GM18526 (cell line): ENCODE data around the gene AGTR1.

ENCODE experiments used
- POLR2A ChIP-seq: IDR thresholded peaks from 3 replicates; pipeline ENCODE4 v1.6.1; 2011; ENCODE audit not compliant: insufficient read length; ENCODE audit errors: extremely low read depth

The AGTR1 gene

GRCh38 chr3:148709560-148710253 is 12.0 kb downstream of the AGTR1 start:
- no peak for TF ChIP-seq POLR2A

DNA sequence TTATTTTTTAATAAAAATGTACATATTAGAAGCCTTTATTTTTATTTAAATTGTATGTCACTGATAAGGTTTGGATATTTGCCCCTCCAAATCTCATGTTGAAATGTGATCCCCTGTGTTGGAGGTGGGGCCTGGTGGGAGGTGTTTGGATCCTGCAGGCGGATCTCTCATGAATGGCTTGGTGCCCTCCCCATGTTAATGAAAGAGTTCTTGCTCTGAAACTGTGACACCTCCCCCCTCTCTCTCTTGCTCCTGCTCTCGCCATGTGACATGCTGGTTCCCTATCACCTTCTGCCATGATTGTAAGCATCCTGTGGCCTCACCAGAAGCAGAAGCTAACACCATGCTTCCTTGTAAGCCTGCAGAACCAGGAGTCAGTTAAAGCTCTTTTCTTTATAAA is 13.0 kb downstream of the AGTR1 start:
- TF ChIP-seq POLR2A, result no peak

DNA sequence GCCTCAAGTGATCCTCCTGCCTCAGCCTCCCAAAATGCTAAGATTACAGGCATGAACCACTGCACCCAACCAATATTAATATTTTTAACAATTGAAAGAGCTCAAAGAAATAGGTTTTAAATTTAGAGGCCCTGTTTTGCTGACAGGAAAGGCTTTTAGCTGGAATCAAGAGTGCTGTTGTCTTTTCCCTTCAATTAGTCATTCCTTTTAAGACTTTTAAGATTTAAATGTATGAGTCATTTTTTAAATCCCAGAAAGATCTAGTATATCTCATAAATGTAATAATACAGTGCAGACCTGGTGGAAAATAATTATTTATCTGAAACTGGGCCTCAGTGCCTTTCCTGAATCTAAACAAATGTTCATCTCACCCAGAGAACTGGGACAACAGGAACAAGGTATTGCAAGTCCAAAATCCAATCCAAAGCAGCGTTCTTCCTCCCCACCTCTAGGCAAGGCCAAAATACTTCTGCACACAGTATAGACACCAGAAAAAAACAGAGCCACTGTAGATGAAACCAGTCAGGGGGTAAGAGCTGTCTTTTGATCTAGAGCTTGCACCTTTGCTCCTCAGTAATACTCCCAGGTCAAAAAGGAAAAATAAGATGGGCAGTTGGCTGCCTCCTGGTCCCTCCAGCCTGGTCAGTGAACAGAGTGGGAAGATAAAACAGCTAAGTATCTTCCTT is 14.4 kb downstream of the AGTR1 start:
- TF ChIP-seq POLR2A, result no peak

DNA sequence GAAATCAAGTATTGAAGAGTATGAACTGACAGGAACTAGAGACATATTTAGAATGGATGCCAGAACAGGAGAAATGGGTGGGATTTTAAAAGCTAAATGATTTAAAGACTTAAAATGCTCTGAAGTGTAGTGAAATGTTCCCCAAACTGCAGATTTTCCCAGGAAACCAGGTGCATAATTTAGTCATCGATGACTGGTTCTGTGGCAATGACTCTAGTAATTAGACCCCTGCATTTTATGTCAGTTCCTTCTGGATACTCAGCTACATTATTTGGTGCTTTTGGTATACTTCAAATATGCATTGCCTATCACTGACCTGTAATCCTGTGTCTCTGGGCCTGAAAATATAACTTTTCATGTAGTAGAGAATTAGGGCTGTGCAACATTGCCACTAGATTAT is 16.8 kb downstream of the AGTR1 start:
- no peak for TF ChIP-seq POLR2A

- no peak for TF ChIP-seq POLR2A
These were observed 19.0 kb downstream of the AGTR1 start for GRCh38 chr3:148716657-148717056.

DNA sequence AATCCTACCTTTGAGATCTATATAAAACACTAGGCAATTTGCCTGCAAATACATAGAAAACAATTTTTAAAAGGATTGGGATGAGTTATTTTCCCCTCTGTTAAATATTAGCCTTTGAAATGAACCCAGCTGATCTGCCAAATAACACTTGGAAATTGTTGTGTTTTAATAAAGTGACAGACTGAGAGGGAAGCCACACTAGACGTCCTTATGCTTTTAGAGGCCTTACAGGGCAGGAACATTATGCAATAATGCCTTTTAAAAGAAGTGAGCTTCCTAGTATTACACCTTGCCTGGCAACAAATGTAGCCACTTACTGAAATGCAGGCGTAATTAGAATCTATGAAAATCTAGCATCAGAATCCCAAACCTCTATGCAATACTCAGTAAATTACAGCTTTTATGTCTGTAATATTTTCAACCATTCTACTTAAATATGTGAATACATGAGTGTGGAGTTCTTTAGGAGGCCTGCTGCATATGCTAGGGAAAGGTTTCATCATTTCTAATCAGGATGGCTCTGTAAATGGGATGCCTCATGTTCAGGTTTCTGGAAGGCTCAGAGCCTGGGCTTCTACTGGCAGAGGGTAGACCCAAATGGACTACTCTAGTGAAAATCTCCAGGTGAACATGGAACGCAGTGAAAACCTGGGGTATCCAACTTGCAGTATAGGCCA is 20.3 kb downstream of the AGTR1 start:
- no peak for TF ChIP-seq POLR2A

GRCh38 chr3:148718982-148719862 is 21.5 kb downstream of the AGTR1 start:
- TF ChIP-seq POLR2A, result no peak

GRCh38 chr3:148720873-148721272 is 23.2 kb downstream of the AGTR1 start:
- no peak for TF ChIP-seq POLR2A

DNA sequence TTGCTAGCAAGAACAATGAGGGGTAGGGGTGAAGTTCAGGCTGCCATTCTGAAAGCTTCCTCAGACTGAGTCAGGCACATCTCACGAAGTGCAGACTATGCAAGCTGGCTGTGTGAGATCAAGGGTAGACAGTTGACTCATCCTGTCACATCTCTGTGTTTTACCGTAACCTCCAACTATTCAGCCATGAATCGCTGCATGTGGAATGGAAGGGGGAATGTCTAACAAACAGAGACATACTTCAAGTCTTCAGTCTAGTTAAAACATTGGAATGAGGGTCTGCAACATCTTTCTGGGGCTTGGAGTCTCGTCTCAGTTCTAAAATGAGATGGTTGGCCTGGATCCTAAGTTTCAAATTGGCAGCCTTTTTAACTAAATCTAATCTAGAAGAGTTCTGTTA is 25.9 kb downstream of the AGTR1 start:
- TF ChIP-seq POLR2A, result no peak

- TF ChIP-seq POLR2A, result no peak
These were observed 29.5 kb downstream of the AGTR1 start for GRCh38 chr3:148727231-148727630.

- TF ChIP-seq POLR2A, result no peak
These were observed 31.1 kb downstream of the AGTR1 start for GRCh38 chr3:148728753-148729152.

DNA sequence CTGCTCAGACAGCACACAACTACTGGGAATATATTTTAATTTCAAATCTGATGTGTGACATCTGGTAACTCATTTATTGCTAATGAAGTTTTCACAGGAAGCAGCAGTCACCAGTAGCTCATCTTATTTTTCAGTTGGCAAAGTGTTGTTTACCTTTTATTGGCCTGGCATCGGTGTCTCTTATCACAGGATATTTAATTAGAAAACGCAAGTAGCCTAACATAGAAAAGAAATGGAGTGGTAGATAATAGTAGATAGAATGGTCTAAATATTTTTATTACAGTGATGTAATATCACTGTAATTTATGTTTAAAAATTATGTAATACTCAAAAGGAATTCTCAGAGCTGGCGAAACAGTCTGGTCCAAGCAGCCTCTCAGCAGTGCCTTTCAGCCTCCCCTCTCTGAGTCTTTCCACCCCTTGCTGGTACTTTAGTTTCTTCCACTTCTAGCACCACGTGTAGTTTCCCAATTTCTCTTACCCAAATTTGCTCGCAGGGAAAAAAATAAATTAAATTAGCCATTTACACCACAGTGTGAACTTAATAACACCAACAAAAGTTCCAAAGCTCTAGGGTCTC is 31.9 kb downstream of the AGTR1 start:
- TF ChIP-seq POLR2A, result no peak

DNA sequence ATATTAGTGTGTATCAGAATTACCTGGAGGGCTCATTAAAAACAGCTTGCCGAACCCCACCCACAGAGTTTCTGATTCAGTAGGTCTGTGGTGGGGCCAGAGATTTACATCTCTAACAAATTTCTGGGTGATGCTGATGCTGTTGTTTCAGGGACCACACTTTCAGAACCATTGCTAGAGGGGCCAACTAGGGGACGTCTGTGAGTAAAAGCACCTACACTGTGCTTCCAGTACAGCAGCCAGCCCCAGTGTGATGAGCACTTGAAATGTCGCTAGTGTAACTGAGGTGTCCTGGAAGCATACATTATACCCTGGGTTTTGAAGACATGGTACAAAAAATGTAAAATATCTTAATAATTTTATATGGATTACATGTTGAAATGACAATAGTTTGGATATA is 33.0 kb downstream of the AGTR1 start:
- no peak for TF ChIP-seq POLR2A

- TF ChIP-seq POLR2A, result no peak
These were observed 37.9 kb downstream of the AGTR1 start for GRCh38 chr3:148735597-148735996.

DNA sequence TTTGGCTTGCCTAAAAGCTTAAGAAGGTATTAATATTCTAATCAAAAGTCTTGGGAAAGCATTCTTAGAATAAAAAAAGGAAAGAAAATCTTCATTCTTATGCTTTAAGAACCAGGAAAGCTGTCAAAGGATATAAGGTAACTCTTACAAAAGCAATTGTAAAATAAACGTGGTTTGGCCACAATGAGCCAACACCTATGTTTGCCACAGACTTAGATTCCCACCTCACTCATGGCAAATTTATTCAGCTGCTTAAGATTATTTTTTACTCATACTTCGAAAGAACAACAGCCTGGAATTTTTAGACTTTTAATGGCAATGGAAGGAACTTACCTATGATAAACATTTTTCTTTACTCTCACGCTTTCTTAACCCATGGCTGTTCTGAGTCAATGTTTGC is 38.4 kb downstream of the AGTR1 start:
- no peak for TF ChIP-seq POLR2A
